A549 (cell line): ENCODE results near the gene MRRF. TPM values are rescaled to one million over a fixed set of nuclear protein-coding genes. Genes with fewer than 3 reads are reported as not detected.

Experiments used
- ATAC-seq, 2 experiments: fragments of 200-7000 bp in 1 of 2; fragments of >200 bp in 1 of 2; cut with Nextera tagmentation in 1 of 2; cut with Tn5 transposase in 1 of 2; 3 replicates each; pipeline versions ENCODE4 v1.8.0 to v1.9.1; 2018 to 2020; ENCODE audit warnings: mild to moderate bottlenecking in 1 of 2, moderate library complexity in 1 of 2
- CTCF ChIA-PET: fragments of 300-600 bp; sonication (Branson Sonifier 250); formaldehyde crosslinking; extraction: SDS; loops from one replicate; lab custom pipeline; 2021; ENCODE audit warnings: antibody characterized with exemption, inconsistent platforms; lab: Yijun Ruan, JAX
- POLR2A ChIA-PET: fragments of 350-600 bp; formaldehyde crosslinking; extraction: SDS; loops from one replicate; lab custom pipeline; 2021; ENCODE audit warnings: antibody characterized with exemption, inconsistent platforms; lab: Yijun Ruan, JAX
- DNase-seq, 2 experiments: peaks; one replicate each; pipeline versions ENCODE4 v3.0.0 to v3.0.0-alpha.2; 2011 to 2016; ENCODE audit warnings: low read depth in 1 of 2, low spot score in 1 of 2
- FAIRE-seq: peaks from 2 replicates; lab custom pipeline; 2011; peaks lifted over from hg19 to GRCh38; lab: Jason Lieb, UNC
- H3K27ac ChIP-seq, 2 experiments: fragments of >200 bp; sonication (Bioruptor Twin); formaldehyde crosslinking; 3 replicates each; pipeline ENCODE4 v1.5.1; 2016 to 2017
- H3K4me1 ChIP-seq: fragments of >200 bp; sonication (Bioruptor Twin); formaldehyde crosslinking; 3 replicates; pipeline ENCODE4 v1.6.1; 2016
- H3K4me2 ChIP-seq: fragments of >200 bp; sonication (Bioruptor Twin); formaldehyde crosslinking; 3 replicates; pipeline ENCODE4 v1.6.1; 2016
- H3K4me3 ChIP-seq: fragments of >200 bp; sonication (Bioruptor Twin); formaldehyde crosslinking; 3 replicates; pipeline ENCODE4 v1.5.1; 2016
- H3K9me3 ChIP-seq: fragments of >200 bp; sonication (Bioruptor Twin); formaldehyde crosslinking; 3 replicates; pipeline ENCODE4 v1.6.1; 2016
- CBX8 ChIP-seq: fragments of 200-600 bp; sonication (generic); IDR thresholded peaks from 2 replicates; pipeline ENCODE4 v1.6.1; 2016
- E2F6 ChIP-seq: IDR thresholded peaks from 2 replicates; pipeline ENCODE4 v1.6.1; 2012; ENCODE audit warnings: low read depth, borderline replicate concordance
- EHF ChIP-seq: fragments of 250-450 bp; sonication (Bioruptor Pico); IDR thresholded peaks from 2 replicates; pipeline ENCODE4 v1.5.0; 2020; ENCODE audit warnings: mild to moderate bottlenecking
- EHMT2 ChIP-seq: fragments of 200-600 bp; sonication (generic); IDR thresholded peaks from 2 replicates; pipeline ENCODE4 v1.6.1; 2016; ENCODE audit warnings: antibody characterized with exemption, low read depth, mild to moderate bottlenecking, moderate library complexity
- ESRRA ChIP-seq: fragments of 150-350 bp; IDR thresholded peaks from 2 replicates; pipeline ENCODE4 v1.6.1; 2014; ENCODE audit warnings: mild to moderate bottlenecking, low read length, borderline replicate concordance
- FOSL2 ChIP-seq, 2 experiments: fragments of 450-650 bp in 1 of 2; fragments of >200 bp in 1 of 2; sonication (Bioruptor Twin) in 1 of 2; formaldehyde crosslinking; IDR thresholded peaks; 2 replicates each; pipeline versions ENCODE4 v1.5.0 to v1.6.1; 2016 to 2020; ENCODE audit warnings: mild to moderate bottlenecking in 1 of 2, moderate library complexity in 1 of 2
- FOXS1 ChIP-seq: fragments of 250-450 bp; sonication (Bioruptor Pico); IDR thresholded peaks from 2 replicates; pipeline ENCODE4 v1.5.0; 2020; ENCODE audit warnings: mild to moderate bottlenecking, moderate library complexity
- HEYL ChIP-seq: fragments of 250-450 bp; sonication (Bioruptor Pico); IDR thresholded peaks from 2 replicates; pipeline ENCODE4 v1.8.0; 2021; ENCODE audit warnings: mild to moderate bottlenecking, moderate library complexity
- HOXB5 ChIP-seq: fragments of 250-450 bp; sonication (Bioruptor Pico); IDR thresholded peaks from 2 replicates; pipeline ENCODE4 v1.5.0; 2020; ENCODE audit warnings: mild to moderate bottlenecking, moderate library complexity
- KDM1A ChIP-seq: fragments of 200-600 bp; sonication (generic); IDR thresholded peaks from 2 replicates; pipeline ENCODE4 v1.6.1; 2016; ENCODE audit warnings: low read depth, mild to moderate bottlenecking
- MAFK ChIP-seq: fragments of 450-650 bp; IDR thresholded peaks from 2 replicates; pipeline ENCODE4 v1.6.1; 2014; ENCODE audit not compliant: partially characterized antibody
- MAZ ChIP-seq: fragments of 150-350 bp; IDR thresholded peaks from 2 replicates; pipeline ENCODE4 v1.6.1; 2014; ENCODE audit warnings: antibody characterized with exemption, low read depth, low read length, borderline replicate concordance
- PHF8 ChIP-seq: fragments of 200-600 bp; sonication (generic); IDR thresholded peaks from 2 replicates; pipeline ENCODE4 v1.6.1; 2016; ENCODE audit warnings: low read depth, mild to moderate bottlenecking, antibody characterized with exemption, moderate library complexity, borderline replicate concordance
- POLR2A ChIP-seq: IDR thresholded peaks from 2 replicates; pipeline ENCODE4 v1.6.1; 2012; ENCODE audit warnings: mild to moderate bottlenecking, low read length
- POLR2AphosphoS2 ChIP-seq: conservative IDR thresholded peaks from 2 replicates; pipeline ENCODE4 v1.6.1; 2012; ENCODE audit warnings: low read length, improper control_type of control experiment, inconsistent platforms
- SREBF2 ChIP-seq: fragments of 450-650 bp; IDR thresholded peaks from 2 replicates; pipeline ENCODE4 v1.6.1; 2014; ENCODE audit warnings: mild to moderate bottlenecking, moderate library complexity
- TP53 ChIP-seq: fragments of 250-450 bp; sonication (Bioruptor Pico); IDR thresholded peaks from 2 replicates; pipeline ENCODE4 v1.5.0; 2021; ENCODE audit warnings: mild to moderate bottlenecking, moderate library complexity
- WGBS: methylation state at CpG from one replicate; pipeline ENCODE4 v1.1.6; 2017; ENCODE audit errors: missing lambda C conversion rate; 5-methylcytosine and 5-hydroxymethylcytosine counted together
- polyA plus RNA-seq, 4 experiments: library from polyadenylated mRNA; depleted of rRNA in 3 of 4; stranded (reverse); fragments of >200 nt; fragmentation: RNase III in 1 of 4; extraction: RNeasy Plus Mini Kit Qiagen cat#74134 plus additional on column Dnase treatment in 1 of 4; gene quantifications; 2 replicates in 3 of 4; 3 replicates in 1 of 4; pipeline ENCODE4 v1.2.3, GENCODE V29; 2011 to 2017
- TF ChIP-seq, protein P1 (sequence below): fragments of >200 bp; sonication (Bioruptor Twin); formaldehyde crosslinking; IDR thresholded peaks from 3 replicates; pipeline ENCODE4 v1.5.1; 2016
- TF ChIP-seq, protein P2 (sequence below): fragments of 250-450 bp; sonication (Bioruptor Pico); IDR thresholded peaks from 2 replicates; pipeline ENCODE4 v1.5.0; 2020; ENCODE audit warnings: low read depth, mild to moderate bottlenecking, moderate library complexity

MRRF gene
- polyA plus RNA-seq, 2 of the 4 experiments (the other 2 are of a cell fraction) = 63.6 to 107 TPM

GRCh38 chr9:122334916-122335315 lies 70.2 kb downstream of the MRRF start:
- CTCF ChIA-PET = interaction anchor here (0.6 to 2.3 kb wide), 3 partner anchors 27 to 236 kb away, joined by 3 to 10 read pairs (median 5); no protein-coding TSS in a partner anchor
- H3K27ac ChIP-seq = no peak overlapping the region
- FAIRE-seq (no peak), ATAC-seq (no peak), DNase-seq (no peak)
- no peaks in the 10 kb centered on the region for H3K4me1 ChIP-seq
- no peaks in the 10 kb centered on the region for H3K9me3 ChIP-seq
- 69% methylated on average over 4 of the region's 4 CpGs for WGBS
- POLR2A ChIA-PET = no interaction called here
- H3K4me2 ChIP-seq = no peak overlapping the region
- TF ChIP-seq KDM1A (no peak), EHF (CRISPR knock-in tag) (no peak), MAFK (no peak), FOXS1 (CRISPR knock-in tag) (no peak), E2F6 (no peak)
- no peak overlapping the region for H3K4me3 ChIP-seq

DNA sequence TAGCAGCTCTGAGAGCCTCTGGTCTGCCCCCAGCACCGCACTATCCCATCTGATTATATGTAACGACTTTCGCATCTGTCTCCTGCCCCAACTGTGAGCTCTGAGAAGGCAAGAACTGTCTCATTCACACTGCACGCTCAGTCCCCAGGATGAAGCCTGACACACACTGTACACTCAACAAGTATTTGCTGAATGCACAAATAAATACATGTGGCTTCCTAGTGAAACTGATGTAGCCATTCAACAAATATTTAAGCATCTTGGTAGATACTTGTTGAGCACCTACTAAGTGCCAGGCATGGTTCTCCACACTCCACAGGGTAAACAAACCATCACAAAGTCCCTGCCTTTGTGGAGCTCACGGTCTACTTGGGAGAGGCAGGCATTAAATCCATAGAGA lies 71.5 kb downstream of the MRRF start:
- DNase-seq = no peak
- 92% methylated on average over 5 of the region's 5 CpGs for WGBS
- FAIRE-seq = no peak
- ChIA-PET CTCF (interaction anchor here (1.1 to 6.6 kb wide), 4 partner anchors 10 to 212 kb away, joined by 3 to 61 read pairs (median 20); no protein-coding TSS in a partner anchor), POLR2A (no interaction called here)
- H3K4me1 ChIP-seq = no peaks in the 10 kb centered on the region
- TF ChIP-seq TP53 (no peak), MAFK (peak; percentile 14), EHMT2 (no peak)
- no peaks in the 10 kb centered on the region for H3K9me3 ChIP-seq
- no peak overlapping the region for H3K27ac ChIP-seq
- no peak overlapping the region for H3K4me3 ChIP-seq
- H3K4me2 ChIP-seq = no peak overlapping the region
- no peak for ATAC-seq

DNA sequence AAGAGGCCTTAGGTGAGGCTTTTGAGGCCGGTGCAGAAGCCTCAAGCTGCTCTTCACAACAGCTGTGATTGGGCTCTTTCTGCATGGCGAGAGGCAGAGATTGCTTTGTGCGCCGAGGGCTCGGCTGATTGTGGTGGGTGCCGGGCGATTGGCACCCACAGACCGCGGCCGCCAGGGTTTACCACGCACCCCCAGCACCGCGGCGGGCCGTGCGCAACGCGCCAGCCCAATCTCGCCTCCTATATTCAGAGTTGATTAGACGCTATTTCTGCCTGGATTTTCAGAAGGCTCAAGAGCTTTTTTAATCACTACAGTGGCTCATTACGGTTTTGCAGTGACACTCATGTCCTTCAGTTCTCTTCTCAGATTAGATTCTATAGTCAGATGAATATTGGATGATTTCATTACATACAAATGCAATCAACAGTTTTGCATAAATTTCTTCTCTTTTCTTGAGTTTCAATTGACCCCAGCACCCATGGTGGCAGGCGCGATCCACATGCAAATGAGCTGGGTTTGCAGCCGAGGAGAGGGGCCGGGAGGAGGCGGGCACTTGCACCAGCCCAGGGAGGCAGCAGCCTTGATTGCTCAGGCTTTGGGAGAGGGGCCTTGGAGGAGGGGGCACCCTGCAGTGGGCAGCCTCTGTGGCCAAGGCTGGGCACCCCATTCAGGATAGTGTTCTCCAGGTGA lies 72.3 kb downstream of the MRRF start:
- POLR2A ChIA-PET = no interaction called here
- FAIRE-seq (no peak), ATAC-seq (no peak), DNase-seq (no peak)
- no peak overlapping the region for H3K4me2 ChIP-seq
- no peak overlapping the region for H3K4me3 ChIP-seq
- WGBS = 90% methylated on average over 26 of the region's 26 CpGs
- H3K4me1 ChIP-seq = no peaks in the 10 kb centered on the region
- no peaks in the 10 kb centered on the region for H3K9me3 ChIP-seq
- H3K27ac ChIP-seq = no peak overlapping the region
- TF ChIP-seq PHF8 (no peak), HEYL (CRISPR knock-in tag) (no peak), FOSL2 (IDR thresholded peaks at IDR 0.05) (no peak), FOSL2 (CRISPR knock-in tag; IDR thresholded peaks at IDR 0.05) (no peak), HOXB5 (CRISPR knock-in tag) (no peak), MAZ (no peak), EHF (CRISPR knock-in tag) (no peak), POLR2A (no peak), MAFK (no peak), ESRRA (no peak), POLR2AphosphoS2 (no peak), SREBF2 (no peak), CBX8 (no peak), EHMT2 (no peak)
- TF ChIP-seq, protein P1, sequence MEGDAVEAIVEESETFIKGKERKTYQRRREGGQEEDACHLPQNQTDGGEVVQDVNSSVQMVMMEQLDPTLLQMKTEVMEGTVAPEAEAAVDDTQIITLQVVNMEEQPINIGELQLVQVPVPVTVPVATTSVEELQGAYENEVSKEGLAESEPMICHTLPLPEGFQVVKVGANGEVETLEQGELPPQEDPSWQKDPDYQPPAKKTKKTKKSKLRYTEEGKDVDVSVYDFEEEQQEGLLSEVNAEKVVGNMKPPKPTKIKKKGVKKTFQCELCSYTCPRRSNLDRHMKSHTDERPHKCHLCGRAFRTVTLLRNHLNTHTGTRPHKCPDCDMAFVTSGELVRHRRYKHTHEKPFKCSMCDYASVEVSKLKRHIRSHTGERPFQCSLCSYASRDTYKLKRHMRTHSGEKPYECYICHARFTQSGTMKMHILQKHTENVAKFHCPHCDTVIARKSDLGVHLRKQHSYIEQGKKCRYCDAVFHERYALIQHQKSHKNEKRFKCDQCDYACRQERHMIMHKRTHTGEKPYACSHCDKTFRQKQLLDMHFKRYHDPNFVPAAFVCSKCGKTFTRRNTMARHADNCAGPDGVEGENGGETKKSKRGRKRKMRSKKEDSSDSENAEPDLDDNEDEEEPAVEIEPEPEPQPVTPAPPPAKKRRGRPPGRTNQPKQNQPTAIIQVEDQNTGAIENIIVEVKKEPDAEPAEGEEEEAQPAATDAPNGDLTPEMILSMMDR = no peak
- TF ChIP-seq, protein P2, sequence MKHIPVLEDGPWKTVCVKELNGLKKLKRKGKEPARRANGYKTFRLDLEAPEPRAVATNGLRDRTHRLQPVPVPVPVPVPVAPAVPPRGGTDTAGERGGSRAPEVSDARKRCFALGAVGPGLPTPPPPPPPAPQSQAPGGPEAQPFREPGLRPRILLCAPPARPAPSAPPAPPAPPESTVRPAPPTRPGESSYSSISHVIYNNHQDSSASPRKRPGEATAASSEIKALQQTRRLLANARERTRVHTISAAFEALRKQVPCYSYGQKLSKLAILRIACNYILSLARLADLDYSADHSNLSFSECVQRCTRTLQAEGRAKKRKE (CRISPR knock-in tag) = no peak
- TF ChIP-seq, all 56 proteins: peak for 0
- CTCF ChIA-PET = interaction anchor here (1.6 to 6.6 kb wide), 4 partner anchors 10 to 238 kb away, joined by 5 to 61 read pairs (median 28); no protein-coding TSS in a partner anchor
